Endodermal cell (in vitro differentiated cells): ENCODE measurements around the gene CRYL1. TPM values are rescaled to one million over a fixed set of nuclear protein-coding genes. Genes with fewer than 3 reads are reported as not detected.

Source experiments
- DNase-seq: peaks from one replicate; pipeline ENCODE4 v3.0.0-alpha.2; 2017
- H3K27ac ChIP-seq: 2 replicates; pipeline ENCODE4 v1.5.1; 2013; ENCODE audit warnings: mild to moderate bottlenecking, low read depth, low read length, moderate library complexity
- H3K27me3 ChIP-seq: 2 replicates; pipeline ENCODE4 v1.6.1; 2013; ENCODE audit warnings: mild to moderate bottlenecking, low read length, moderate library complexity; ENCODE audit not compliant: insufficient read depth, control insufficient read depth, poor library complexity, severe bottlenecking
- H3K36me3 ChIP-seq: 2 replicates; pipeline ENCODE4 v1.7.0; 2013; ENCODE audit warnings: mild to moderate bottlenecking, low read length, moderate library complexity; ENCODE audit not compliant: control insufficient read depth, insufficient read depth
- H3K4me1 ChIP-seq: one replicate; pipeline ENCODE4 v1.7.0; 2013; ENCODE audit warnings: low read length; ENCODE audit not compliant: control insufficient read depth, insufficient read depth
- H3K4me3 ChIP-seq: 2 replicates; pipeline ENCODE4 v1.5.1; 2013; ENCODE audit warnings: mild to moderate bottlenecking, low read length, moderate library complexity
- H3K9ac ChIP-seq: 2 replicates; pipeline ENCODE4 v1.6.1; 2013; ENCODE audit warnings: mild to moderate bottlenecking, low read length, moderate library complexity; ENCODE audit not compliant: poor library complexity, severe bottlenecking; ENCODE audit errors: extremely low read depth
- H3K9me3 ChIP-seq: 2 replicates; pipeline ENCODE4 v1.6.1; 2013; ENCODE audit warnings: mild to moderate bottlenecking, low read length, moderate library complexity; ENCODE audit not compliant: control insufficient read depth
- H3K27ac Mint-ChIP-seq: 2 replicates; pipeline ENCODE4 v1.8.0; 2020; ENCODE audit warnings: mixed read lengths
- H3K27me3 Mint-ChIP-seq: 2 replicates; pipeline ENCODE4 v1.8.0; 2021; ENCODE audit warnings: mild to moderate bottlenecking, mixed read lengths; ENCODE audit not compliant: insufficient read depth
- H3K36me3 Mint-ChIP-seq: 2 replicates; pipeline ENCODE4 v1.8.0; 2020; ENCODE audit warnings: low read depth, mixed read lengths
- H3K4me1 Mint-ChIP-seq: 2 replicates; pipeline ENCODE4 v1.8.0; 2020; ENCODE audit warnings: mixed read lengths
- H3K4me3 Mint-ChIP-seq: 2 replicates; pipeline ENCODE4 v1.8.0; 2020; ENCODE audit warnings: mild to moderate bottlenecking, moderate library complexity, mixed read lengths
- H3K9me3 Mint-ChIP-seq: 2 replicates; pipeline ENCODE4 v1.8.0; 2020; ENCODE audit warnings: mild to moderate bottlenecking, mixed read lengths
- WGBS, 2 experiments: methylation state at CpG; one replicate each; pipeline versions ENCODE4 v1.1.5 to v1.1.7; 2013; ENCODE audit warnings: missing lambda C conversion rate in 2 of 2, mixed read lengths in 1 of 2; ENCODE audit not compliant: insufficient coverage in 1 of 2, insufficient read length in 1 of 2; 5-methylcytosine and 5-hydroxymethylcytosine counted together
- total RNA-seq, 2 donors: library from RNA; stranded (reverse); fragmentation: NEBNext Ultra II Directional in 1 of 2; extraction: Animal tissue kit (Norgen Biotek cat#: 25700) in 1 of 2; gene quantifications; 2 replicates in 1 of 2; 3 replicates in 1 of 2; pipeline ENCODE4 v1.2.1, GENCODE V29; 2021
- TF ChIP-seq, protein P1 (sequence below): fragments of 200-600 bp; sonication (generic); conservative IDR thresholded peaks from 2 replicates; pipeline ENCODE4 v1.5.0; 2021; ENCODE audit warnings: antibody characterized with exemption, mild to moderate bottlenecking

CRYL1 gene
- total RNA-seq, 2 donors from 2014 or later: 1.7 to 4.1 TPM

DNA sequence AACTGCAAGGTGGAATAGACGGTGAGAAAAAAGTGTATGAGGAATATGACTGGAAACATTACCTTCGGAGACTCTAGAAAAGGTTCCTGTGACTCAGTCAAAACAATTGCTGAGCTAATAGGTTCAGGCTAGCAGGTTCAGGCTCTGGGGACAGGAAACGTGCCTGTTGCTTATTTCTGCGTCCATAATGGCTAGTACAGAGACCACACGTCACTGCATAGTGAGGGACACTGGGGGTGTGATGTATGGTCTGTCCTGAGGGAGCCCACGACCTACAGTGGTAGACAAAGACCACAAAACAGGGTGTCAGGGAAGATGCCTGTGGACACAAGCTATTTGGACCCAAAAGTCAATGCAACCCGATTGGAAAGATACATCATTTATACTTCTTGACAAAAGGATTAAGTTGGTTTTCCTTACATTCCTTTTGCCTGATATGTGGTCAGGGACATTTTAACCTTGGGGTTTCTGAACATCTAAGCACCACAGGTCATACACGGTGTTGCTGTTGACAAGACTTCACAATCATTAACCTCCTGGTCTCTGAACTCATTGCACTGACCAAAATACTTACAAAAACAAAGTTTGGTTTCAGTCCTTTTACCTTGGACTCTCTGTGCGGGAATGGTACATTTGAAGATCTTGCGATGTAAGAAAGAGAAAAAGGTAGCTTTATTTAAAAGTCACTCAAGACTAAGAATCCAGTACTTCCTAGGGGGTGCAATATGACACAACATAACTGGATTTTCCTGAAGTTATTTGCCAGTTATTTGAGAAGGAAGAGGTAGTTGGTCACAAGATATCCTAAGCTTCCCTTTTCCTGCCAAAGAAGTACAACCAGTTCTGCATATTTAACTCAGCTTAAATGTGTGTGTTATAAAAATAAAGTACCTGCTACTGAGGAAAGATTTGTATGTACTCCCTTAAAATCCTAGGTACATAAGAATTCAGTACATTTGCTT is 20.0 kb downstream of the CRYL1 start:
- no peaks in the 10 kb centered on the region for H3K4me1 Mint-ChIP-seq
- H3K4me3 Mint-ChIP-seq: no peak overlapping the region
- no peaks in the 10 kb centered on the region for H3K36me3 Mint-ChIP-seq
- Histone ChIP-seq H3K4me1 (no peaks in the 10 kb centered on the region), H3K27me3 (no peaks in the 10 kb centered on the region), H3K9me3 (peaks cover 3% of the 10 kb centered on the region), H3K36me3 (no peaks in the 10 kb centered on the region), H3K27ac (no peak overlapping the region), H3K4me3 (no peak overlapping the region), H3K9ac (no peak overlapping the region)
- no peak for DNase-seq
- WGBS, 2 experiments: 83 to 91% methylated on average over 8 to 10 of the region's 10 CpGs
- H3K27me3 Mint-ChIP-seq: no peaks in the 10 kb centered on the region
- H3K9me3 Mint-ChIP-seq: peaks cover 8% of the 10 kb centered on the region
- TF ChIP-seq, protein P1, sequence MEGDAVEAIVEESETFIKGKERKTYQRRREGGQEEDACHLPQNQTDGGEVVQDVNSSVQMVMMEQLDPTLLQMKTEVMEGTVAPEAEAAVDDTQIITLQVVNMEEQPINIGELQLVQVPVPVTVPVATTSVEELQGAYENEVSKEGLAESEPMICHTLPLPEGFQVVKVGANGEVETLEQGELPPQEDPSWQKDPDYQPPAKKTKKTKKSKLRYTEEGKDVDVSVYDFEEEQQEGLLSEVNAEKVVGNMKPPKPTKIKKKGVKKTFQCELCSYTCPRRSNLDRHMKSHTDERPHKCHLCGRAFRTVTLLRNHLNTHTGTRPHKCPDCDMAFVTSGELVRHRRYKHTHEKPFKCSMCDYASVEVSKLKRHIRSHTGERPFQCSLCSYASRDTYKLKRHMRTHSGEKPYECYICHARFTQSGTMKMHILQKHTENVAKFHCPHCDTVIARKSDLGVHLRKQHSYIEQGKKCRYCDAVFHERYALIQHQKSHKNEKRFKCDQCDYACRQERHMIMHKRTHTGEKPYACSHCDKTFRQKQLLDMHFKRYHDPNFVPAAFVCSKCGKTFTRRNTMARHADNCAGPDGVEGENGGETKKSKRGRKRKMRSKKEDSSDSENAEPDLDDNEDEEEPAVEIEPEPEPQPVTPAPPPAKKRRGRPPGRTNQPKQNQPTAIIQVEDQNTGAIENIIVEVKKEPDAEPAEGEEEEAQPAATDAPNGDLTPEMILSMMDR: no peak
- H3K27ac Mint-ChIP-seq: no peak overlapping the region

DNA sequence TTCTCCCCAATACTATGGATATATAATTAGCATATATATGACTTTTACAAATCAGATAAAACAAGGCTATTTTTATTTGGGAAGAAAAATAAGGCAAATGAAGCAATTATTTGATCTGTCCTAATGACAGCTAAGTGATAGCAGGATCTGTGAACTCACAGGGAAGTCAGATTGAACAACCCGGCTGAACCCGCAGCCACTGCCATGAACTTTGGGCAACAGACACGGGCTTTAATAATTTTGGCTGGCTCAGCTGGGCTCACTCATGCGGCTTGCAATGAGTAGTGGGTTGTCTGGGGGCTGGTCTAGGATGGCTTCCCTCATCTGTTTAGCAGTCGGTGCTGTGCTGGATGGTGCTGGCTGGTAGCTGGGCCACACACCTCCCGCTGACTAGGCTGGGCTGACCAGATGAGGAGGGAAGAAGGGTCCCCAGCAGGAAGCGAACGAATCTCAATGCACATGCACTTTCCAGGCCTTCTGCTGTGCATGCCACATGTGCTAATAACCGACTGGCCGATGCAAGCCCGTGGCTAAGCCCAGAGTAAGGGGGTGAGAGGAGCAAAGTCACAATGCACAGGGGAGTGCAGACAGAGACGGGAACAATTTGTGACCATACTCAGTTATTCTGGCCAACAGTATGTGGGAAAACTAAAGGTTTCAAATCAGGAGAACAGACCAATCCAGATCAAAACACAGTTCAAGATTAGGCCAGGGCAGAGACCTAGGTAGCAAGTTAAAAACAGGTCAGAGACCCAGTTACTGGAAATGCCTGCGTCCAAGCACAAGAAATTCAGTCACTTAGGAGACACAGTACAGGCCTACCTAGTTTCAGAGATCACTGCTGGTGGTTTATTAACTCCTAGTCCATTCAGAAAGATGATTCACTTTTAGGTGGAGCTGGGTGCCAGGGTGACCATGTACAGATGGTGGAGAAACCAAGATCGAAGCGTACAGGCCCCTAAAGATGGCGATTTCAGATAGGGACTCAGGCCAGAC is 22.3 kb downstream of the CRYL1 start:
- TF ChIP-seq, protein P1: no peak
- H3K9ac ChIP-seq: no peak overlapping the region
- no peak for DNase-seq
- no peaks in the 10 kb centered on the region for H3K4me1 Mint-ChIP-seq
- peaks cover 15% of the 10 kb centered on the region for H3K9me3 ChIP-seq
- no peak overlapping the region for H3K4me3 ChIP-seq
- no peaks in the 10 kb centered on the region for H3K36me3 ChIP-seq
- H3K4me3 Mint-ChIP-seq: no peak overlapping the region
- no peak overlapping the region for H3K27ac ChIP-seq
- WGBS, 2 experiments: 91 to 92% methylated on average over 13 to 16 of the region's 16 CpGs
- no peaks in the 10 kb centered on the region for H3K4me1 ChIP-seq
- H3K27ac Mint-ChIP-seq: no peak overlapping the region
- H3K27me3 ChIP-seq: no peaks in the 10 kb centered on the region
- H3K27me3 Mint-ChIP-seq: no peaks in the 10 kb centered on the region
- H3K36me3 Mint-ChIP-seq: no peaks in the 10 kb centered on the region
- peaks cover 21% of the 10 kb centered on the region for H3K9me3 Mint-ChIP-seq

DNA sequence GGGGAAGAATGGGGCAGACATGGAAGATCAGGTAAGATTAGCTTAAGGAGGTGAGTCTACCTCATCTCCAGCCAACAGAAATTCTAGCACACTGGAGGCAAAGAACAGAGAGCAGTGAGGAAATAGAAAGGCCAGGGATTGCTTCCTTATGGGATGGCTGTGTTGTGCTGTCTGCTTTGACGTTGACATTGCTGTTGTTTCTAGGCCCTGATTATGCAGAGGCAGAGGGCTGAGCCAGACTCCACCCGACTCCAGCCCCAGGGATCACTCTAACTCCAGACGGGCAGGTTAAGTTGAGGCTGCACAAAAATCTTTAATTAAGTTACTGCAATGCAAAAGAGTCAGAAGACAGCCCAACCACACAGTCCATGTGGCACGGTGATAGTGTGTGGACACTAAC is 24.1 kb downstream of the CRYL1 start:
- Histone ChIP-seq H3K9me3 (peaks cover 19% of the 10 kb centered on the region), H3K27ac (no peak overlapping the region), H3K36me3 (no peaks in the 10 kb centered on the region), H3K9ac (no peak overlapping the region), H3K27me3 (no peaks in the 10 kb centered on the region), H3K4me1 (no peaks in the 10 kb centered on the region), H3K4me3 (no peak overlapping the region)
- Mint-ChIP-seq H3K4me3 (no peak overlapping the region), H3K27me3 (no peaks in the 10 kb centered on the region), H3K36me3 (no peaks in the 10 kb centered on the region), H3K4me1 (no peaks in the 10 kb centered on the region), H3K27ac (no peak overlapping the region), H3K9me3 (peaks cover 21% of the 10 kb centered on the region)
- TF ChIP-seq, protein P1: no peak
- no peak for DNase-seq
- WGBS, 2 experiments: 70% methylated on average over 4 of the region's 4 CpGs
